DOHH2 (cell line): ENCODE data around the gene MKKS.

ENCODE experiments used
- H3F3A ChIP-seq: fragments of 200-600 bp; sonication (generic), shearing (Covaris generic); 2 replicates; pipeline ENCODE4 v1.6.0; 2016; ENCODE audit warnings: antibody characterized with exemption, mild to moderate bottlenecking; ENCODE audit not compliant: control insufficient read depth, insufficient read depth
- H3K27ac ChIP-seq: fragments of 200-600 bp; sonication (generic); 2 replicates; pipeline ENCODE4 v1.5.1; 2014; ENCODE audit warnings: low read depth, mild to moderate bottlenecking, low read length, moderate library complexity
- H3K27me3 ChIP-seq: fragments of 200-600 bp; sonication (generic); 2 replicates; pipeline ENCODE4 v1.6.1; 2014; ENCODE audit warnings: mild to moderate bottlenecking, low read length, mixed read lengths; ENCODE audit not compliant: control insufficient read depth
- H3K36me3 ChIP-seq: fragments of 200-600 bp; sonication (generic); 2 replicates; pipeline ENCODE4 v1.6.1; 2014; ENCODE audit warnings: mild to moderate bottlenecking, low read length, moderate library complexity, mixed read lengths; ENCODE audit not compliant: control insufficient read depth
- H3K4me1 ChIP-seq: fragments of 200-600 bp; sonication (generic); 2 replicates; pipeline ENCODE4 v1.6.1; 2014; ENCODE audit warnings: mild to moderate bottlenecking, low read length, mixed read lengths; ENCODE audit not compliant: control insufficient read depth
- H3K4me2 ChIP-seq: fragments of 200-600 bp; sonication (generic); 2 replicates; pipeline ENCODE4 v1.6.0; 2014; ENCODE audit warnings: mild to moderate bottlenecking, low read length, moderate library complexity
- H3K4me3 ChIP-seq: fragments of 200-600 bp; sonication (generic); 2 replicates; pipeline ENCODE4 v1.5.1; 2014; ENCODE audit warnings: mild to moderate bottlenecking, low read length, mixed read lengths
- H3K79me2 ChIP-seq: fragments of 200-600 bp; sonication (generic); 2 replicates; pipeline ENCODE4 v1.6.1; 2014; ENCODE audit warnings: mild to moderate bottlenecking, low read length, mixed read lengths; ENCODE audit not compliant: control insufficient read depth
- H3K9me2 ChIP-seq: fragments of 200-600 bp; sonication (generic); replicated peaks from 2 replicates; pipeline ENCODE4 v1.6.1; 2014; ENCODE audit warnings: mild to moderate bottlenecking, low read length, mixed read lengths; ENCODE audit not compliant: control insufficient read depth
- H3K9me3 ChIP-seq: fragments of 200-600 bp; sonication (generic); 2 replicates; pipeline ENCODE4 v1.6.1; 2014; ENCODE audit warnings: antibody characterized with exemption, low read length, mixed read lengths; ENCODE audit not compliant: control insufficient read depth, insufficient read depth
- H4K20me1 ChIP-seq: fragments of 200-600 bp; sonication (generic); 2 replicates; pipeline ENCODE4 v1.6.0; 2014; ENCODE audit warnings: low read depth, mild to moderate bottlenecking, antibody characterized with exemption, low read length, moderate library complexity; ENCODE audit not compliant: control insufficient read depth, insufficient read depth
- CTCF ChIP-seq: fragments of 200-600 bp; sonication (generic); IDR thresholded peaks from one replicate; pipeline ENCODE4 v1.5.1; 2014; ENCODE audit warnings: antibody characterized with exemption, mild to moderate bottlenecking, low read depth, low read length; ENCODE audit not compliant: poor library complexity, severe bottlenecking
- EZH2phosphoT487 ChIP-seq: fragments of 200-600 bp; sonication (generic); IDR thresholded peaks from 2 replicates; pipeline ENCODE4 v1.6.1; 2017; ENCODE audit warnings: borderline replicate concordance, mild to moderate bottlenecking, antibody characterized with exemption, low read length, moderate library complexity, mixed read lengths

The MKKS gene

GRCh38 chr20:10454151-10454750 is 20.2 kb upstream of the MKKS start:
- peaks cover 26% of the 10 kb centered on the region for H3K4me1 ChIP-seq
- no peak overlapping the region for H3K4me3 ChIP-seq
- peaks cover 8% of the 10 kb centered on the region; the same call in 1 of the 2 replicates for H3K36me3 ChIP-seq
- peaks cover 10% of the 10 kb centered on the region; the same call in 1 of the 2 replicates for H3F3A ChIP-seq
- TF ChIP-seq EZH2phosphoT487 (no peak), CTCF (no peak)
- 0 out of 2 replicates have a peak overlapping the region, but pooled peaks have one; percentile 60 for H3K4me2 ChIP-seq
- peaks cover 3% of the 10 kb centered on the region; the same call in 1 of the 2 replicates for H3K9me3 ChIP-seq
- no peaks in the 10 kb centered on the region for H4K20me1 ChIP-seq
- no peaks in the 10 kb centered on the region for H3K9me2 ChIP-seq
- peak overlapping the region; percentile 50; the same call in 1 of the 2 replicates for H3K27ac ChIP-seq
- no peaks in the 10 kb centered on the region for H3K27me3 ChIP-seq
- H3K79me2 ChIP-seq, result peaks cover 68% of the 10 kb centered on the region

- TF ChIP-seq CTCF (no peak), EZH2phosphoT487 (no peak)
- peak overlapping the region; percentile 50 for H3K27ac ChIP-seq
Observed at GRCh38 chr20:10453241-10453640, 19.2 kb upstream of the MKKS start.

DNA sequence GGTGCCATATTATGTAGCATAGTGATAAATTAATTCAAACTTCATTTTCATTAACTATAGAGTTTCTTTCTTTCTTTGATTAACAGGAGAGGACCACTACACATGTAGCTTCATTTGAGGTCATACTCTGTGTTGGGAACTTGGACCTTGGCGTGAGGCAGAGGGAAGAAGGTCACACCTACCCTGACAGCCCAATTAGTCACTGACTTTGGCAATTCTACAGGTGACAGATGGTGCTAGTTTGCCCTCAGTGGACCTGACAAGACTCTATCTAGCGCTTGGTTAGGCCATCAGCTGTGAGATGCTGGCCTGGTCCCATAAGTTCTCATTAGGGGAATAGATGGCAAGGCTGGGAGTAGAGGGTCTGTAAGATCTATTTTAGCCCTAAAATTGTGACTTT is 15.2 kb upstream of the MKKS start:
- H3K27me3 ChIP-seq, result no peaks in the 10 kb centered on the region
- no peak overlapping the region for H3K27ac ChIP-seq
- TF ChIP-seq CTCF (no peak), EZH2phosphoT487 (no peak)
- no peak overlapping the region for H3K4me3 ChIP-seq
- H3K4me1 ChIP-seq, result peaks cover 31% of the 10 kb centered on the region
- H3K36me3 ChIP-seq, result peaks cover 3% of the 10 kb centered on the region; the same call in 1 of the 2 replicates
- H3K9me3 ChIP-seq, result no peaks in the 10 kb centered on the region
- no peaks in the 10 kb centered on the region for H4K20me1 ChIP-seq
- H3F3A ChIP-seq, result peaks cover 12% of the 10 kb centered on the region; the same call in 1 of the 2 replicates
- no peaks in the 10 kb centered on the region for H3K9me2 ChIP-seq
- H3K79me2 ChIP-seq, result peaks cover 71% of the 10 kb centered on the region
- H3K4me2 ChIP-seq, result no peak overlapping the region

More at GRCh38 chr20:10453241-10453640, 19.2 kb upstream of the MKKS start:
- Histone ChIP-seq H3K4me2 (peak overlapping the region; percentile 60), H3K79me2 (peaks cover 68% of the 10 kb centered on the region), H3K4me3 (peak overlapping the region; percentile 47), H3F3A (peaks cover 10% of the 10 kb centered on the region; the same call in 1 of the 2 replicates), H3K9me2 (no peaks in the 10 kb centered on the region), H3K27me3 (no peaks in the 10 kb centered on the region), H4K20me1 (no peaks in the 10 kb centered on the region), H3K9me3 (peaks cover 3% of the 10 kb centered on the region; the same call in 1 of the 2 replicates), H3K4me1 (peaks cover 26% of the 10 kb centered on the region), H3K36me3 (peaks cover 4% of the 10 kb centered on the region; the same call in 1 of the 2 replicates)
